ENCODE results near the gene GATAD2A.
A peak's percentile ranks its signal among the peaks of the same experiment; 100 is the strongest.
"Not testable (repeated sequence)": the region's sequence is repeated elsewhere in the genome, so short reads cannot be mapped to it uniquely, and the experiment has no call there.

GATAD2A gene

GRCh38 chr19:19388568-19389555, 16.6 kb upstream of the GATAD2A start:
- peak in 1 of 2 experiments; percentile 32 for DNase-seq

DNA sequence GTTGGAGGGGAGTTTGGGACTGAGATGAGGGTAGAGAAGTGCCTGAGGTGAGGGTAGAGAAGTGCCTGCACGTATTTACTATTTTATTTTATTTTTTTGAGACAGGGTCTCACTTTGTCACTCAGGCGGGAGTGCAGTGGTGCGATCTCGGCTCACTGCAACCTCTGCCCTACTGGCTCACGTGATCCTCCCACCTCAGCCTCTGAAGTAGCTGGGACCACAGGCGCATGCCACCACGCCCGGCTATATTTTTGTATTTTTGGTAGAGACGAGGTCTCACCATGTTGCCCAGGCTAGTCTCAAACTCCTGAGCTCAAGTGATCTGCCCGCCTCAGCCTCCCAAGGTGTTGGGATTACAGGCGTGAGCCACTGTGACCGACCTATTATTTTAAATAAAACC, 15.8 kb upstream of the GATAD2A start:
- DNase-seq: not testable (repeated sequence)

- not testable (repeated sequence) for DNase-seq
Measured at GRCh38 chr19:19394333-19394732, 11.1 kb upstream of the GATAD2A start.

GRCh38 chr19:19399733-19400433, 5.6 kb upstream of the GATAD2A start:
- no peak for DNase-seq

DNA sequence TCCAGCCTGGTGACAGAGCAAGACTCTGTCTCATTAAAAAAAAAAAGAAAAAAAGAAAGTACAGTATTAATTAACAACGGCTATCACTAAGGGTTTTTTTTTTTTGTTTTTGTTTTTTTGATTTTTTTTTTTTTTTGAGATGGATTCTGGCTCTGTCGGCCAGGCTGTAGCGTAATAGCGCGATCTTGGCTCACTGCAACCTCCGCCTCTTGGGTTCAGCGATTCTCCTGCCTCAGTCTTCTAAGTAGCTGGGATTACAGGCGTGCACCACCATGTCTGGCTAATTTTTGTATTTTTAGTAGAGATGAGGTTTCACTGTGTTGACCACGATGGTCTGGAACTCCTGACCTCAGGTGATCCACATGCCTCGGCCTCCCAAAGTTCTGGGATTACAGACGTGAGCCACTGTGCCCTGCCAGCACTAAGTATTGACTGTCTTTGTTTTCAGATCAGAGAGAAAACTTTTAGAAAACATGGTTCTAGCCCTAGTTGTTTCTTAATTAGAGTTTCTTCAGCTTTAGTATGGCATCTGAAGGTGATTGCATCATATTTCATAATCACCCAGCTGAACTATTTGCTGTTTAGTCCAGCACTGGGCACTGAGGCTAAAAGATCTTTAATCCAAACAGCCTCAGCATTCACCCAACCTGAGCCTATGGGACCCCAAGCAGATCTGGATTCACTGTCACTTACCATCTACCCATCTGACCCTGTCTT, 2.7 kb upstream of the GATAD2A start:
- peak; percentile 55 to 60 for DNase-seq

GRCh38 chr19:19403373-19403901, 2.0 kb upstream of the GATAD2A start:
- no peak for DNase-seq

- DNase-seq: peak in 1 of 2 experiments; percentile 40
Measured at GRCh38 chr19:19405971-19406877, 749 bp downstream of the GATAD2A start.

DNA sequence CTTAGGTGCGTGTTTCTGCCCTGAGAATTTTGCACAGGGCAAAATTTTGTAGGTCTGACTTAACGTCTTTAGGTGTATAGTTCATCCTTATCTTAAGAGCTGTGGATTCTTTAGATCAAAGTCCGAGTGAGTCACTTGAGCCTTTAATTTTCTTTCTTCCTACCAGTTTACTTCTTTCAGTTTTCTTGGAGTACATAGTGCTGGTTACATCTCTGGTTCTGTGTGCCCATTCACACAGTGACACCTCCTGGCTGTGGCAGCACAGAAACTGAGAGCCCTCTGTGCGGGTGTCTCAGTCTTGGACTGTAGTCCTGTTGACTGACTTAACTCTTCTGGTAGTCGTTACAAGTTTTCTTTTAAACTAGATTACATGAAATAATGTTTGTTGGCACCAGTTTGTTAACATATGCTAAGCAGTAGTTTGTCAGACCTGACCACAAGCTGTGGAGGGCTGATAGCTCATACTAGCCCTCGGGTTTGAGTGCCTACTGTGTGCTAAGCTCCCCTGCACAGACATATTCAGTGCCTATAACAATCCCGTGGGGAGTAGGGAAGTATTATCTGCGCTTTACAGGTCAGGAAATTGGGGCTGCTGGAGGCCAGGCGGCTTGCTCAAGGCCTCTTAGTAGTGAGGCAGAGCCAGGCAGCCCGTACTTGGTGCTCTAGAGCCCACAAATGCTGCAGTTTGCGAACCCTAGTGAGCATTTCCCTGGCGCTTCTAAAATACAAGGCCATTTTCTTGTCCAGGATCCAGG, 1.6 kb downstream of the GATAD2A start:
- peak; percentile 47 to 53 for DNase-seq

DNA sequence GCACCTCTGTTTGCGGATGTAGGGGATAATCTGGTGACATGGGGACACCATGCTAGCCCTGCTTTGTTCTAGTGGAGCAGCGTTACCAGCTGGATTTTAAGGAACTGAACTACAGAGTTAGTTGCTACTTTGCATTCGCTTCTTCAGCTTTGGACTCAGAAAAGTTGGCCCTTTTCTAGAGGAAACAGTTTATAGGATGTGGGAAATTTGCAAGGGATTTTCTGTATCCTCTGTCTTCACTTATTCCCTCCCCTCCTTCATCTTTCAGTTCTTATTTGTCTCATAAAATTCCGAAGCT, 2.1 kb downstream of the GATAD2A start:
- DNase-seq: peak in 1 of 2 experiments; percentile 28

DNA sequence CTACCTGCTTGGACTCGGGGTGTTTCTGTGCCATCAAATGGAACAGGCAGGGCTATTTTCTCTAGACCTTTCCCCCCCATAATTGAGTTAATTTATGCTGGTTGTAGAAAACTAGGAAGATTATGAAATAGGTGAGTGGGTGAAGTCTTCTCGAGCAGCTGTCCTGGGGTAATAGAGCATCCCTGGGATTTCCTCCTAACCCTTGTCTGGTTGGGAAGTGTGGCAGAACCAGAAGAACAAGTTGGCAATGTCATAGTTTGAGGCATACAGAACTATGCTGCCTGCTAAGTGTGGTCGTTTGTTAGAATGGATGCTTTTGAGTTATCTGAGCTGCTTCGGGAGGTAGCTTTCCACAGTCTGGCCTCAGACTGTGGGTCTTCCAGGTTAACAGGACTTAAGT, 3.7 kb downstream of the GATAD2A start:
- no peak for DNase-seq

GRCh38 chr19:19409631-19410030, 4.2 kb downstream of the GATAD2A start:
- no peak for DNase-seq

DNA sequence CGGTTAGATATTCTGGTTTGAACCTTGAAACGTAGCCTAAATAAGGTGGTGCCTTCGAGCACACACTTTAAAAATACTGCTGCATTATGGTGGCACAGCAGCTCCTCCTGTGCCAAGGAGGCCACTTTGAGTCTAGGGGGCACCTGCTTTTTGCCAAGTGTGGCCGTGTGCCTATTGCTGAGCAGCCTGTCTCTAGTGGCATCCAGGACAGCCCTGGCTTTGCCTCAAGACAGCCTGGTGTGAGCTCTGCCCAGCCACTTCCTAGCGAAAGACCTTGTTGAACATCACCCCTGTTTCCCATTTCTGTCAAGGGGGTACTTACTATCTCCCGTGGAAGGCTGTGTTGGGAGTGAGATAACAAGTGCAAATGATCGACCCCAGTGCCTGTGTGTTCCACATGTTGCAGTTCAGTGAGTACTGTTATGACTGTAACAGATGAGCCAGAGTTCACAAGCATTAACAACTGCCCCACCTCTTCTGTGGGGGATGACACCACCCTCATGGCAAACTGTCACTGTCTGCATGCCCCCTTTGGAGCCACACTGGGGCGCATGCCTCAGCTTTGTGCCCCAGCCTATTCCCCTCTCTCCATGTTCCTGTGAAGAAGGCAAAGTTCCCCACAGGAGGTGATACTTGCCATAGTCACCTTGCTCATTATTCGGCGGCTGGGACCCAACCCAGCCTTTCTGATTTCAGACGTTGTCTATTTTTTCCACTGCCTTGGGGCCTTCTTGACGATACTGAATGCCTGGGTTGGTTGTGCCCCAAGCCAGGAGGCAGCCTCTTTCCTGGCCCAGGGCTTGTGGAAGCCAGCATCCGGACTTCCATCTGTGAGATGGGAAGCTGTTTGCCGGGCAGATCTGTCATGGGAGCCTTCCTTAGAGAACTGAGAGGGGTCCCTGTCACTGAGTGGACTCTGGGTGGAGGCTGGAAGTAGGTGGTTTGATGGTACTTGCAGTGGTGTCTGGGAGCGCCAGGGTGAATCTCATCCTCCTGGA, 5.4 kb downstream of the GATAD2A start:
- no peak for DNase-seq

- DNase-seq: no peak
Measured at GRCh38 chr19:19416280-19416679, 10.8 kb downstream of the GATAD2A start.

- DNase-seq: no peak
Measured at GRCh38 chr19:19417046-19417445, 11.6 kb downstream of the GATAD2A start.

GRCh38 chr19:19417628-19418245, 12.3 kb downstream of the GATAD2A start:
- DNase-seq: no peak

DNA sequence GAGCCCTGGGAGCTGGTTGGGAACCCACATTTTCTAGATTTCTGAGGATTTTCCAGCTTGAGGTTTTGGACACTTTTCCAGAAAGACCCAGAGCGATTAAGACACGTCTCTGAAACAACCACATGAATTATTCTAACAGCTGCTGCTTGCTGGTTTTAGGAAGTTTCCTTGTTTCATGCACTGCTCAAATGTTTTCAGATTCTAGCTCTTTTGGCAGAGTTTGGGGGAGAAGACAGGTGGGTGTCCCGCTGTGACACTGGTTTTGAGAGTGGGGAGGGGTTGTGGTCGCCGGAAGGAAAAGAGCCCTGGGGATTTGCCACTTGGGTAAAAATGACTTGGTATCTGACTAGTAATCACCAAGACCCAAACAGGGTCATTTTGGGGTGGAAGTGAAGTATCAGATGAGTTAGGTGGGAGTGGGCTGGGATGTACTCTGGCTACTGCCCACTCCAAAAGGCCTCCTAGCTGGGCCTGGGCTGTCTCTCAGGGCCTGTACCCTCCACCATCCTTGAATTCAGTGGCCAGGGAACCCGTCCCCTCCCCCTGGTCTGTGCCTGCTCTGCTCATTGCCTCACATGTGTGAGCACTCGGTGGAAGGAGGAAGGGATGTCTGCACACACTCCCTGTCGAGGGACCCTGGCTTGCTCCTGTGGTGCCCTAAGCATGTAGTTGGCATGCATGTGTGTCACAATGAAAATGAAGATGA, 13.2 kb downstream of the GATAD2A start:
- DNase-seq: no peak

GRCh38 chr19:19420570-19421298, 15.3 kb downstream of the GATAD2A start:
- DNase-seq: peak; percentile 55 to 59

DNA sequence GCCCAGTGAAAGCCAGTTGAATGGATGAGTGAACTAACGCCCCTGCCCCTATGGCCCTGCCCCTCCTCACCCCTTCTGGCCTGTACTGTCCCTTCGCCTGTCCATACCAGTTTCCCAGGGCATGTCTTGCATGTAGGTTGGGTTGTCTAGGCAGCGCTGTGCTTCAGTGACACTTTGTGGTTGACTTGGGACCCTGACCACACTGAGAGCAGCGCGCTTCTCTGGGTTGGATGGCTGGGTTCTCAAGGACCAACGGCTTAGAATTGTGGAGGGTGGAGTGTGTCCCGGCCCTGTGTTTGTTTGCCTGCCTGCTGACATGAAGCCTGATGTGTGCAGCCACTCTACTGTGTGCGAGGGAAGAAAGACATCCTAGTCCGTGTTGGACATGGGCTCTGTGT, 15.8 kb downstream of the GATAD2A start:
- no peak for DNase-seq

Measured in AML-193 (cell line).